Endothelial cell (in vitro differentiated cells): ENCODE results near the gene ANO4. TPM values are rescaled to one million over a fixed set of nuclear protein-coding genes. Genes with fewer than 3 reads are reported as not detected.

Source experiments
- DNase-seq: peaks from one replicate; pipeline ENCODE4 v3.0.0; 2021; ENCODE audit warnings: low spot score
- H3K27ac Mint-ChIP-seq: one replicate; pipeline ENCODE4 v1.8.0; 2021; ENCODE audit warnings: mixed read lengths, inconsistent platforms; ENCODE audit not compliant: unreplicated experiment
- H3K27me3 Mint-ChIP-seq: one replicate; pipeline ENCODE4 v1.8.0; 2021; ENCODE audit warnings: mild to moderate bottlenecking, moderate library complexity, mixed read lengths, inconsistent platforms; ENCODE audit not compliant: unreplicated experiment
- H3K36me3 Mint-ChIP-seq: one replicate; pipeline ENCODE4 v1.8.0; 2021; ENCODE audit warnings: mild to moderate bottlenecking, low read depth, mixed read lengths, inconsistent platforms; ENCODE audit not compliant: unreplicated experiment
- H3K4me1 Mint-ChIP-seq: one replicate; pipeline ENCODE4 v1.8.0; 2021; ENCODE audit warnings: mild to moderate bottlenecking, mixed read lengths, inconsistent platforms; ENCODE audit not compliant: unreplicated experiment
- H3K4me3 Mint-ChIP-seq: one replicate; pipeline ENCODE4 v1.8.0; 2021; ENCODE audit warnings: mild to moderate bottlenecking, mixed read lengths, inconsistent platforms; ENCODE audit not compliant: unreplicated experiment
- H3K9me3 Mint-ChIP-seq: one replicate; pipeline ENCODE4 v1.8.0; 2021; ENCODE audit warnings: mixed read lengths, inconsistent platforms; ENCODE audit not compliant: unreplicated experiment
- CTCF ChIP-seq: fragments of 200-600 bp; sonication (generic); IDR thresholded peaks from one replicate; pipeline ENCODE4 v1.5.0; 2021; ENCODE audit warnings: antibody characterized with exemption; ENCODE audit not compliant: unreplicated experiment
- total RNA-seq: library from RNA; stranded (reverse); fragmentation: NEBNext Ultra II Directional; extraction: Animal tissue kit (Norgen Biotek cat#: 25700); gene quantifications from one replicate; pipeline ENCODE4 v1.2.1, GENCODE V29; 2021; ENCODE audit not compliant: unreplicated experiment

ANO4 gene
- total RNA-seq, 1 donor from 2014 or later: 1.1 TPM

- Mint-ChIP-seq H3K27ac (no peak overlapping the region), H3K36me3 (no peaks in the 10 kb centered on the region), H3K4me1 (no peaks in the 10 kb centered on the region)
These were observed 220.5 kb downstream of the ANO4 start for GRCh38 chr12:101015044-101015443.

GRCh38 chr12:101018540-101018939, 224.0 kb downstream of the ANO4 start:
- no peak overlapping the region for H3K4me3 Mint-ChIP-seq
- no peaks in the 10 kb centered on the region for H3K36me3 Mint-ChIP-seq
- no peak for DNase-seq
- H3K4me1 Mint-ChIP-seq: no peaks in the 10 kb centered on the region
- H3K27me3 Mint-ChIP-seq: no peaks in the 10 kb centered on the region
- H3K27ac Mint-ChIP-seq: no peak overlapping the region
- no peak for TF ChIP-seq CTCF
- no peaks in the 10 kb centered on the region for H3K9me3 Mint-ChIP-seq

More at GRCh38 chr12:101015044-101015443, 220.5 kb downstream of the ANO4 start:
- DNase-seq: no peak
- no peak for TF ChIP-seq CTCF
- Mint-ChIP-seq H3K9me3 (no peaks in the 10 kb centered on the region), H3K27me3 (no peaks in the 10 kb centered on the region), H3K4me3 (no peak overlapping the region)

GRCh38 chr12:101019201-101019600, 224.6 kb downstream of the ANO4 start:
- no peak for TF ChIP-seq CTCF
- Mint-ChIP-seq H3K36me3 (no peaks in the 10 kb centered on the region), H3K4me1 (no peaks in the 10 kb centered on the region), H3K27me3 (no peaks in the 10 kb centered on the region), H3K9me3 (no peaks in the 10 kb centered on the region), H3K27ac (no peak overlapping the region), H3K4me3 (no peak overlapping the region)
- DNase-seq: no peak

GRCh38 chr12:101019667-101020066, 225.1 kb downstream of the ANO4 start:
- H3K27ac Mint-ChIP-seq: no peak overlapping the region
- TF ChIP-seq CTCF: no peak
- H3K27me3 Mint-ChIP-seq: no peaks in the 10 kb centered on the region
- no peaks in the 10 kb centered on the region for H3K9me3 Mint-ChIP-seq
- H3K4me1 Mint-ChIP-seq: no peaks in the 10 kb centered on the region
- H3K36me3 Mint-ChIP-seq: no peaks in the 10 kb centered on the region
- DNase-seq: no peak
- H3K4me3 Mint-ChIP-seq: no peak overlapping the region

GRCh38 chr12:101021442-101021841, 226.9 kb downstream of the ANO4 start:
- H3K4me1 Mint-ChIP-seq: no peaks in the 10 kb centered on the region
- H3K27ac Mint-ChIP-seq: no peak overlapping the region
- no peak for DNase-seq
- H3K27me3 Mint-ChIP-seq: no peaks in the 10 kb centered on the region
- H3K4me3 Mint-ChIP-seq: no peak overlapping the region
- H3K9me3 Mint-ChIP-seq: no peaks in the 10 kb centered on the region
- no peak for TF ChIP-seq CTCF
- no peaks in the 10 kb centered on the region for H3K36me3 Mint-ChIP-seq
